A673 (cell line): Measurements from ENCODE around the gene LAMA5. TPM values are rescaled to one million over a fixed set of nuclear protein-coding genes. Genes with fewer than 3 reads are reported as not detected.

Source experiments
- BruUV-seq: library from RNA; stranded (reverse); fragments of 400-500 nt; replicated peaks from 2 replicates; lab custom pipeline; 2021; lab: Mats Ljungman, UMichigan
- CTCF ChIA-PET: fragments of 300-600 bp; sonication (Branson Sonifier 250); formaldehyde crosslinking; loops from one replicate; lab custom pipeline; 2022; ENCODE audit warnings: antibody characterized with exemption; lab: Charles Lee
- POLR2A ChIA-PET: fragments of 300-600 bp; sonication (Branson Sonifier 250); formaldehyde crosslinking; loops from one replicate; lab custom pipeline; 2022; ENCODE audit warnings: antibody characterized with exemption; ENCODE audit not compliant: low non-redundant PET; lab: Charles Lee
- DNase-seq: peaks from one replicate; pipeline ENCODE4 v3.0.0-alpha.2; 2015; ENCODE audit warnings: low spot score
- H3K27ac ChIP-seq: fragments of 200-600 bp; sonication (generic); 2 replicates; pipeline ENCODE4 v1.5.1; 2016; ENCODE audit warnings: mixed run types, low read depth, mild to moderate bottlenecking, mixed read lengths, antibody characterized with exemption, low read length; ENCODE audit not compliant: poor library complexity, severe bottlenecking
- H3K27me3 ChIP-seq: fragments of 200-600 bp; sonication (generic); replicated peaks from 2 replicates; pipeline ENCODE4 v1.6.1; 2017; ENCODE audit warnings: mixed run types, low read depth, mild to moderate bottlenecking, mixed read lengths, antibody characterized with exemption, low read length; ENCODE audit not compliant: insufficient read depth, poor library complexity
- H3K36me3 ChIP-seq: fragments of 200-600 bp; sonication (generic); 2 replicates; pipeline ENCODE4 v1.6.1; 2016; ENCODE audit warnings: mixed run types, mild to moderate bottlenecking, mixed read lengths, antibody characterized with exemption, low read length; ENCODE audit not compliant: insufficient read depth, poor library complexity, severe bottlenecking
- H3K4me1 ChIP-seq: fragments of 200-600 bp; sonication (generic); 2 replicates; pipeline ENCODE4 v1.6.1; 2017; ENCODE audit warnings: mixed run types, mild to moderate bottlenecking, mixed read lengths, antibody characterized with exemption, low read length; ENCODE audit not compliant: insufficient read depth, poor library complexity, severe bottlenecking
- H3K4me3 ChIP-seq: fragments of 200-600 bp; sonication (generic); 2 replicates; pipeline ENCODE4 v1.5.1; 2016; ENCODE audit warnings: low read depth, mixed run types, mild to moderate bottlenecking, mixed read lengths, low read length; ENCODE audit not compliant: poor library complexity, severe bottlenecking
- H3K9me3 ChIP-seq: fragments of 200-600 bp; sonication (generic); 2 replicates; pipeline ENCODE4 v1.6.1; 2016; ENCODE audit warnings: mixed run types, low read depth, mild to moderate bottlenecking, mixed read lengths, antibody characterized with exemption, low read length; ENCODE audit not compliant: poor library complexity, severe bottlenecking
- EZH2 ChIP-seq: fragments of 200-600 bp; sonication (generic); IDR thresholded peaks from 2 replicates; pipeline ENCODE4 v1.6.1; 2017; ENCODE audit warnings: borderline replicate concordance, low read depth, mild to moderate bottlenecking, mixed read lengths, antibody characterized with exemption, low read length; ENCODE audit not compliant: poor library complexity, severe bottlenecking
- intact Hi-C: fragments of 100-400 bp; cut with micrococcal nuclease; formaldehyde crosslinking; loops from one replicate; pipeline ENCODE4 v1.10.0; 2022; ENCODE audit not compliant: unreplicated experiment
- total RNA-seq: library from RNA; stranded (reverse); gene quantifications from 2 replicates; pipeline ENCODE4 v1.2.3, GENCODE V29; 2021
- TF ChIP-seq, protein P1 (sequence below): fragments of 300-800, 200-600 bp; sonication (generic); conservative IDR thresholded peaks from 2 replicates; pipeline ENCODE4 v1.5.1; 2017; ENCODE audit warnings: low read depth, mild to moderate bottlenecking, antibody characterized with exemption, low read length, moderate library complexity, mixed read lengths

Gene LAMA5
- total RNA-seq, 1 experiment from 2014 or later = 4.2 TPM

GRCh38 chr20:62318400-62319345 lies 48.4 kb downstream of the LAMA5 start:
- TF ChIP-seq, protein P1, sequence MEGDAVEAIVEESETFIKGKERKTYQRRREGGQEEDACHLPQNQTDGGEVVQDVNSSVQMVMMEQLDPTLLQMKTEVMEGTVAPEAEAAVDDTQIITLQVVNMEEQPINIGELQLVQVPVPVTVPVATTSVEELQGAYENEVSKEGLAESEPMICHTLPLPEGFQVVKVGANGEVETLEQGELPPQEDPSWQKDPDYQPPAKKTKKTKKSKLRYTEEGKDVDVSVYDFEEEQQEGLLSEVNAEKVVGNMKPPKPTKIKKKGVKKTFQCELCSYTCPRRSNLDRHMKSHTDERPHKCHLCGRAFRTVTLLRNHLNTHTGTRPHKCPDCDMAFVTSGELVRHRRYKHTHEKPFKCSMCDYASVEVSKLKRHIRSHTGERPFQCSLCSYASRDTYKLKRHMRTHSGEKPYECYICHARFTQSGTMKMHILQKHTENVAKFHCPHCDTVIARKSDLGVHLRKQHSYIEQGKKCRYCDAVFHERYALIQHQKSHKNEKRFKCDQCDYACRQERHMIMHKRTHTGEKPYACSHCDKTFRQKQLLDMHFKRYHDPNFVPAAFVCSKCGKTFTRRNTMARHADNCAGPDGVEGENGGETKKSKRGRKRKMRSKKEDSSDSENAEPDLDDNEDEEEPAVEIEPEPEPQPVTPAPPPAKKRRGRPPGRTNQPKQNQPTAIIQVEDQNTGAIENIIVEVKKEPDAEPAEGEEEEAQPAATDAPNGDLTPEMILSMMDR = no peak
- TF ChIP-seq EZH2 = no peak
- no peak overlapping the region for H3K27ac ChIP-seq
- no peaks in the 10 kb centered on the region for H3K27me3 ChIP-seq
- no peaks in the 10 kb centered on the region for H3K4me1 ChIP-seq
- ChIA-PET CTCF (no interaction called here), POLR2A (no interaction called here)
- DNase-seq = no peak
- intact Hi-C loops = no loop called here
- no peak overlapping the region for H3K4me3 ChIP-seq
- no TSS peak for BruUV-seq
- no peaks in the 10 kb centered on the region for H3K9me3 ChIP-seq
- H3K36me3 ChIP-seq = no peaks in the 10 kb centered on the region

GRCh38 chr20:62317167-62317655 lies 49.9 kb downstream of the LAMA5 start:
- no peak for DNase-seq
- no TSS peak for BruUV-seq
- no peak overlapping the region for H3K4me3 ChIP-seq
- no peaks in the 10 kb centered on the region for H3K9me3 ChIP-seq
- CTCF ChIA-PET = no interaction called here
- H3K36me3 ChIP-seq = no peaks in the 10 kb centered on the region
- TF ChIP-seq EZH2 = no peak
- TF ChIP-seq, protein P1 = no peak
- H3K27ac ChIP-seq = no peak overlapping the region
- intact Hi-C loops = no loop called here
- no peaks in the 10 kb centered on the region for H3K27me3 ChIP-seq
- H3K4me1 ChIP-seq = no peaks in the 10 kb centered on the region
- POLR2A ChIA-PET = interaction anchor here (0.6 kb wide), 1 partner anchor 15 kb away, joined by 3 read pairs; no protein-coding TSS in a partner anchor

GRCh38 chr20:62316331-62317166 lies 50.6 kb downstream of the LAMA5 start:
- no peak for TF ChIP-seq EZH2
- TF ChIP-seq, protein P1 = no peak
- BruUV-seq = no TSS peak
- DNase-seq = no peak
- no peak overlapping the region for H3K4me3 ChIP-seq
- CTCF ChIA-PET = no interaction called here
- H3K4me1 ChIP-seq = no peaks in the 10 kb centered on the region
- no peak overlapping the region for H3K27ac ChIP-seq
- no peaks in the 10 kb centered on the region for H3K36me3 ChIP-seq
- intact Hi-C loops = no loop called here
- POLR2A ChIA-PET = interaction anchor here (0.6 kb wide), 1 partner anchor 14 kb away, joined by 3 read pairs; no protein-coding TSS in a partner anchor
- H3K27me3 ChIP-seq = no peaks in the 10 kb centered on the region
- H3K9me3 ChIP-seq = no peaks in the 10 kb centered on the region
